K562 (cell line): Measurements from ENCODE around the gene GSS. TPM values are rescaled to one million over a fixed set of nuclear protein-coding genes. Genes with fewer than 3 reads are reported as not detected.
A peak's percentile ranks its signal among the peaks of the same experiment; 100 is the strongest.

Experiments
- CREM ChIP-seq: IDR thresholded peaks from 2 replicates; pipeline ENCODE4 v1.6.1; 2014; ENCODE audit warnings: antibody characterized with exemption, low read depth
- DACH1 ChIP-seq: fragments of 450-650 bp; IDR thresholded peaks from 2 replicates; pipeline ENCODE4 v1.6.1; 2018; ENCODE audit not compliant: partially characterized antibody
- HMG20B ChIP-seq: fragments of 250-450 bp; sonication (Bioruptor Pico); IDR thresholded peaks from 2 replicates; pipeline ENCODE4 v1.5.0; 2021; ENCODE audit warnings: mild to moderate bottlenecking
- ID3 ChIP-seq, 2 experiments: fragments of 250-450 bp in 1 of 2; fragments of 450-650 bp in 1 of 2; sonication (Bioruptor Pico) in 1 of 2; IDR thresholded peaks; 2 replicates each; pipeline versions ENCODE4 v1.6.1 to v1.8.0; 2016 to 2021; ENCODE audit warnings: mild to moderate bottlenecking in 2 of 2, moderate library complexity in 2 of 2, missing compliant biosample characterization in 1 of 2, missing genetic modification characterization in 1 of 2
- KLF10 ChIP-seq: fragments of 250-450 bp; sonication (Bioruptor Pico); IDR thresholded peaks from 2 replicates; pipeline ENCODE4 v1.6.1; 2021; ENCODE audit warnings: matching md5 sums
- MEF2A ChIP-seq: IDR thresholded peaks from 2 replicates; pipeline ENCODE4 v1.6.1; 2011; ENCODE audit warnings: low read depth, mild to moderate bottlenecking, low read length, moderate library complexity; ENCODE audit not compliant: control insufficient read depth
- MIER1 ChIP-seq: fragments of 450-650 bp; IDR thresholded peaks from 2 replicates; pipeline ENCODE4 v1.6.1; 2016; ENCODE audit warnings: antibody characterized with exemption, mild to moderate bottlenecking, low read depth
- MYBL2 ChIP-seq, 2 experiments: fragments of 450-650 bp in 1 of 2; sonication (generic) in 1 of 2; formaldehyde crosslinking in 1 of 2; IDR thresholded peaks; 2 replicates each; pipeline versions ENCODE4 v1.6.1 to v1.8.1; 2017 to 2022; ENCODE audit warnings: borderline replicate concordance in 1 of 2, inconsistent platforms in 1 of 2, low read depth in 1 of 2, mild to moderate bottlenecking in 1 of 2, missing genetic modification reagents in 1 of 2, moderate library complexity in 1 of 2
- NONO ChIP-seq, 2 experiments: fragments of 200-400 bp in 1 of 2; fragments of 450-650 bp in 1 of 2; formaldehyde crosslinking in 1 of 2; IDR thresholded peaks; 2 replicates each; pipeline ENCODE4 v1.6.1; 2017; ENCODE audit warnings: low read depth in 2 of 2, mild to moderate bottlenecking in 2 of 2, moderate library complexity in 2 of 2, low read length in 1 of 2
- POLR2H ChIP-seq: IDR thresholded peaks from 2 replicates; pipeline ENCODE4 v1.6.1; 2016; ENCODE audit warnings: missing genetic modification characterization, low read depth, mild to moderate bottlenecking, control low read depth, missing compliant biosample characterization, moderate library complexity
- SETDB1 ChIP-seq: IDR thresholded peaks from one replicate; pipeline ENCODE4 v1.6.1; 2012; ENCODE audit warnings: low read length, control low read depth, inconsistent platforms
- TCF7L2 ChIP-seq: fragments of 150-350 bp; IDR thresholded peaks from 2 replicates; pipeline ENCODE4 v1.6.1; 2016; ENCODE audit warnings: low read depth, mild to moderate bottlenecking, low read length, moderate library complexity
- ZBTB7A ChIP-seq: IDR thresholded peaks from 2 replicates; pipeline ENCODE4 v1.6.1; 2011; ENCODE audit warnings: low read depth, mild to moderate bottlenecking, low read length, moderate library complexity, borderline replicate concordance; ENCODE audit not compliant: control insufficient read depth
- ZC3H4 ChIP-seq: sonication (generic); formaldehyde crosslinking; IDR thresholded peaks from 2 replicates; pipeline ENCODE4 v1.9.0; 2021; ENCODE audit warnings: missing genetic modification reagents, borderline replicate concordance
- ZNF282 ChIP-seq: sonication (generic); formaldehyde crosslinking; IDR thresholded peaks from 2 replicates; pipeline ENCODE4 v1.8.1; 2023; ENCODE audit warnings: missing genetic modification reagents
- ZNF507 ChIP-seq: conservative IDR thresholded peaks from 2 replicates; pipeline ENCODE4 v1.6.1; 2017; ENCODE audit warnings: missing genetic modification characterization, missing compliant biosample characterization
- ZNF583 ChIP-seq: fragments of 250-450 bp; sonication (Bioruptor Pico); IDR thresholded peaks from 2 replicates; pipeline ENCODE4 v1.4.0; 2020
- polyA plus RNA-seq, 8 experiments: library from polyadenylated mRNA; depleted of rRNA in 4 of 8; stranded (reverse) in 5 of 8; unstranded in 3 of 8; fragments of >200 nt; fragmentation: Nextera tagmentation in 2 of 8; fragmentation: Illumina TruSeq in 1 of 8; extraction: Ambion mirVana in 2 of 8; extraction: Trizol in 1 of 8; gene quantifications; 2 replicates each; pipeline versions ENCODE4 v1.2.1 to v1.2.3, GENCODE V29; 2011 to 2014; ENCODE audit warnings: inconsistent platforms in 1 of 8, missing spikeins in 1 of 8
- total RNA-seq, 7 experiments: library from RNA; depleted of rRNA in 6 of 7; stranded (reverse); fragments of >200 nt in 6 of 7; fragmentation: Illumina TruSeq in 2 of 7; extraction: Trizol in 2 of 7; gene quantifications; 2 replicates each; pipeline versions ENCODE4 v1.2.1 to v1.2.3, GENCODE V29; 2011 to 2021; ENCODE audit warnings: low replicate concordance in 1 of 7
- TF ChIP-seq, protein P1 (sequence below): fragments of 450-650 bp; formaldehyde crosslinking; IDR thresholded peaks from 2 replicates; pipeline ENCODE4 v1.4.0; 2020; ENCODE audit warnings: mild to moderate bottlenecking, moderate library complexity
- TF ChIP-seq, protein P2 (sequence below): sonication (generic); formaldehyde crosslinking; IDR thresholded peaks from 2 replicates; pipeline ENCODE4 v1.8.1; 2023; ENCODE audit warnings: mild to moderate bottlenecking, missing genetic modification reagents
- TF ChIP-seq, protein P3 (sequence below), 2 experiments: fragments of 450-650 bp; IDR thresholded peaks; 2 replicates each; pipeline ENCODE4 v1.6.1; 2018; ENCODE audit warnings: mild to moderate bottlenecking in 2 of 2, low read depth in 1 of 2; ENCODE audit not compliant: partially characterized antibody in 2 of 2

The GSS gene
- total and polyA plus RNA-seq, 9 of the 15 experiments (the other 6 are each of a cell fraction or from before 2014, with no cell fraction given), result 18.4 to 165 (median 89.4) TPM

DNA sequence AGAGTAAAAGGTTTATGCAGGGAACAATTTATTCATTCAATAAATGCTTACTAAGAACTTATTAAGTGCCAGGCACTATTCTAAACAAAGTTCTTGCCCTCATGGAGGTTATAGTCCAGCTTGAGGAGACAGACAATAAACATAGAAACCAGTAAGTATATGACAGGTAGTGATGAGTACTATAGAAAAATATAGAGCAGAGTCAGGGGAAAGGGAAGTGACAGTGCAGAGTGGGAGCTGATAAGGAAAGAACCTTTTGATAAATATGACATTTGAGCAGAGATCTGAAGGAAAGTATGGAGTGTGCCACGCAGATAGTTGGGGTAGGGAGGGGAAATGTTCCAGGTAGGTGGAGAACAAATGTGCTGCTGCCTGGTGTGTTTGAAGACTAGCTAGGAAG lies 67.1 kb downstream of the GSS start (continued):
- TF ChIP-seq, protein P1, sequence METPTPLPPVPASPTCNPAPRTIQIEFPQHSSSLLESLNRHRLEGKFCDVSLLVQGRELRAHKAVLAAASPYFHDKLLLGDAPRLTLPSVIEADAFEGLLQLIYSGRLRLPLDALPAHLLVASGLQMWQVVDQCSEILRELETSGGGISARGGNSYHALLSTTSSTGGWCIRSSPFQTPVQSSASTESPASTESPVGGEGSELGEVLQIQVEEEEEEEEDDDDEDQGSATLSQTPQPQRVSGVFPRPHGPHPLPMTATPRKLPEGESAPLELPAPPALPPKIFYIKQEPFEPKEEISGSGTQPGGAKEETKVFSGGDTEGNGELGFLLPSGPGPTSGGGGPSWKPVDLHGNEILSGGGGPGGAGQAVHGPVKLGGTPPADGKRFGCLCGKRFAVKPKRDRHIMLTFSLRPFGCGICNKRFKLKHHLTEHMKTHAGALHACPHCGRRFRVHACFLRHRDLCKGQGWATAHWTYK (CRISPR knock-in tag), result no peak
- TF ChIP-seq HMG20B (CRISPR knock-in tag) (no peak), DACH1 (no peak), CREM (no peak), NONO (IDR thresholded peaks at IDR 0.05; ENCODE audit: low read depth in 2 of 2, low read length in 1 of 2) (no peak), SETDB1 (no peak), KLF10 (CRISPR knock-in tag) (no peak), ZNF282 (CRISPR knock-in tag) (no peak), ZC3H4 (CRISPR knock-in tag) (no peak), ZBTB7A (no peak), ZNF583 (CRISPR knock-in tag) (no peak), MEF2A (no peak), ID3 (CRISPR knock-in tag; IDR thresholded peaks at IDR 0.05) (no peak), ID3 (tag; IDR thresholded peaks at IDR 0.05) (0 out of 2 replicates have a peak, but pooled peaks have one; percentile 42), MYBL2 (IDR thresholded peaks at IDR 0.05; ENCODE audit: low read depth) (no peak), MYBL2 (CRISPR knock-in tag; IDR thresholded peaks at IDR 0.05; ENCODE audit: borderline replicate concordance) (no peak), ZNF507 (tag) (no peak), MIER1 (no peak), TCF7L2 (no peak), POLR2H (tag) (no peak)
- TF ChIP-seq, protein P2, sequence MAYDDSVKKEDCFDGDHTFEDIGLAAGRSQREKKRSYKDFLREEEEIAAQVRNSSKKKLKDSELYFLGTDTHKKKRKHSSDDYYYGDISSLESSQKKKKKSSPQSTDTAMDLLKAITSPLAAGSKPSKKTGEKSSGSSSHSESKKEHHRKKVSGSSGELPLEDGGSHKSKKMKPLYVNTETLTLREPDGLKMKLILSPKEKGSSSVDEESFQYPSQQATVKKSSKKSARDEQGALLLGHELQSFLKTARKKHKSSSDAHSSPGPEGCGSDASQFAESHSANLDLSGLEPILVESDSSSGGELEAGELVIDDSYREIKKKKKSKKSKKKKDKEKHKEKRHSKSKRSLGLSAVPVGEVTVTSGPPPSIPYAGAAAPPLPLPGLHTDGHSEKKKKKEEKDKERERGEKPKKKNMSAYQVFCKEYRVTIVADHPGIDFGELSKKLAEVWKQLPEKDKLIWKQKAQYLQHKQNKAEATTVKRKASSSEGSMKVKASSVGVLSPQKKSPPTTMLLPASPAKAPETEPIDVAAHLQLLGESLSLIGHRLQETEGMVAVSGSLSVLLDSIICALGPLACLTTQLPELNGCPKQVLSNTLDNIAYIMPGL (CRISPR knock-in tag), result no peak
- TF ChIP-seq, protein P3, sequence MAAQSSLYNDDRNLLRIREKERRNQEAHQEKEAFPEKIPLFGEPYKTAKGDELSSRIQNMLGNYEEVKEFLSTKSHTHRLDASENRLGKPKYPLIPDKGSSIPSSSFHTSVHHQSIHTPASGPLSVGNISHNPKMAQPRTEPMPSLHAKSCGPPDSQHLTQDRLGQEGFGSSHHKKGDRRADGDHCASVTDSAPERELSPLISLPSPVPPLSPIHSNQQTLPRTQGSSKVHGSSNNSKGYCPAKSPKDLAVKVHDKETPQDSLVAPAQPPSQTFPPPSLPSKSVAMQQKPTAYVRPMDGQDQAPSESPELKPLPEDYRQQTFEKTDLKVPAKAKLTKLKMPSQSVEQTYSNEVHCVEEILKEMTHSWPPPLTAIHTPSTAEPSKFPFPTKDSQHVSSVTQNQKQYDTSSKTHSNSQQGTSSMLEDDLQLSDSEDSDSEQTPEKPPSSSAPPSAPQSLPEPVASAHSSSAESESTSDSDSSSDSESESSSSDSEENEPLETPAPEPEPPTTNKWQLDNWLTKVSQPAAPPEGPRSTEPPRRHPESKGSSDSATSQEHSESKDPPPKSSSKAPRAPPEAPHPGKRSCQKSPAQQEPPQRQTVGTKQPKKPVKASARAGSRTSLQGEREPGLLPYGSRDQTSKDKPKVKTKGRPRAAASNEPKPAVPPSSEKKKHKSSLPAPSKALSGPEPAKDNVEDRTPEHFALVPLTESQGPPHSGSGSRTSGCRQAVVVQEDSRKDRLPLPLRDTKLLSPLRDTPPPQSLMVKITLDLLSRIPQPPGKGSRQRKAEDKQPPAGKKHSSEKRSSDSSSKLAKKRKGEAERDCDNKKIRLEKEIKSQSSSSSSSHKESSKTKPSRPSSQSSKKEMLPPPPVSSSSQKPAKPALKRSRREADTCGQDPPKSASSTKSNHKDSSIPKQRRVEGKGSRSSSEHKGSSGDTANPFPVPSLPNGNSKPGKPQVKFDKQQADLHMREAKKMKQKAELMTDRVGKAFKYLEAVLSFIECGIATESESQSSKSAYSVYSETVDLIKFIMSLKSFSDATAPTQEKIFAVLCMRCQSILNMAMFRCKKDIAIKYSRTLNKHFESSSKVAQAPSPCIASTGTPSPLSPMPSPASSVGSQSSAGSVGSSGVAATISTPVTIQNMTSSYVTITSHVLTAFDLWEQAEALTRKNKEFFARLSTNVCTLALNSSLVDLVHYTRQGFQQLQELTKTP (IDR thresholded peaks at IDR 0.05; ENCODE audit: low read depth in 1 of 2, partially characterized antibody in 2 of 2), result peak in 1 of 2 experiments; percentile 39
